ENCODE measurements around the gene ZBTB42.

The ZBTB42 gene

DNA sequence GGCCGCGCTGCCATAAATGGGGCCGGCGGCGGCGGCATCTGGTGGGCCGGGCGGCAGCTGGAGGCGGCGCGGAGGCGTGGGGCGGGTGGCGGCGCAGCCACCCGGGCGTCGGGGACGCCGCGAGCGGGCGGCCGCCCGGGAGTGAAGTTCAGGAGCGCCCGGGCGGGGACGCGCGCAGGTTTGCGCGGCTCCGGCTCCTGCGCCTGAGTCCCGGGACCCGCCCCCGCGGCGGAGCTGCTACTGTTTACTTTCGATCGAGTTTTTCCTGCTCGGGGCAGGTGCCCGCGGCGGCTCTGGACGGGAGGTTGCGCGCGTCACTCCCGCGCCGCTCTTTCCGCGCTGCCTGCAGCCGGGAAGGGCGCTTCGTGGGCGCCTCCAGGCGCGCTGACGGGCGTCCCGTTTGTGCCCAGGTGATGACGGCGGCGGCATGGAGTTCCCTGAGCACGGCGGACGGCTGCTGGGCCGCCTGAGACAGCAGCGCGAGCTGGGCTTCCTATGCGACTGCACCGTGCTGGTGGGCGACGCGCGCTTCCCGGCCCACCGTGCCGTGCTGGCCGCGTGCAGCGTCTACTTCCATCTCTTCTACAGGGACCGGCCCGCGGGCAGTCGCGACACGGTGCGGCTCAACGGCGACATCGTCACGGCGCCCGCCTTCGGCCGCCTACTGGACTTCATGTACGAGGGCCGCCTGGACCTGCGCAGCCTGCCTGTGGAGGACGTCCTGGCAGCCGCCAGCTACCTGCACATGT, at the start of gene ZBTB42:
TSS of gene ZBTB42 (plus strand) at position 331 of the 749 bp plus-strand sequence. CDS start at position 428, 97 bp downstream.
- DNase-seq (ENCODE audit: low read depth): no peak

DNA sequence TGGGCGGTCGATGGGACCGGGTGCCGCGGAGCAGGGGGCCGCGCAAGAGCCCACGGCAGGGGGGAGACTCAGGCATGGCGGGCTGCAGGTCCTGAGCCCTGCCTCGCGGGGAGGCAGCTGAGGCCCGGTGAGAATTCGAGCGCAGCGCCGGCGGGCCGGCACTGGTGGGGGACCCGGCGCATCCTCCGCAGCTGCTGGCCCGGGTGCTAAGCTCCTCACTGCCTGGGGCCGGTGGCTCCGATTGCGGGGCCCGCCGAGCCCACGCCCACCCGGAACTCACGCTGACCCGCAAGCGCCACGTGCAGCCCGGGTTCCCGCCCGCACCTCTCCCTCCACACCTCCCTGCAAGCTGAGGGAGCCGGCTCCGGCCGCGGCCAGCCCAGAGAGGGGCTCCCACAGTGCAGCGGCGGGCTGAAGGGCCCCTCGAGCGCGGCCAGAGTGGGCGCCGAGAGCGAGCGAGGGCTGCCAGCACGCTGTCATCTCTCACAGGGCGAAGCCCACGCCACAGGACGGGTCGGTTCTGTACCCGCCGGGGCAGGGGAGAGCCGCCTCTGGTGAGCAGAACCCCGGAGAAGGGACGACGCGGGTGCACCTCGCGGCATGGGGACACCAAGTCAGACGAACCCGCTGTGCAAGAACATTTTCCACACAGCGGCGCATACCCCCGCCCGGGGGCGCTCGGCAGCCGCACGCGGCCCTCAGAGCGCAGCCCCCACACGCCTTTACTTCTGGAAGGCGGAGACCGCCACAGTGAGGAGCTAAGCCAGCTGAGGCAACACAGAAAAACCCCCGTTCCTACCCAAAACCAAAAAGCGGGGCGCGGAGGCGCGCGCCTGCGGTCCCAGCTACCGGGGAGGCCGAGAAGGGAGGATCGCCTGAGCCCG, 49.1 kb upstream of the ZBTB42 start:
- DNase-seq (ENCODE audit: low read depth): peak; percentile 54

DNA sequence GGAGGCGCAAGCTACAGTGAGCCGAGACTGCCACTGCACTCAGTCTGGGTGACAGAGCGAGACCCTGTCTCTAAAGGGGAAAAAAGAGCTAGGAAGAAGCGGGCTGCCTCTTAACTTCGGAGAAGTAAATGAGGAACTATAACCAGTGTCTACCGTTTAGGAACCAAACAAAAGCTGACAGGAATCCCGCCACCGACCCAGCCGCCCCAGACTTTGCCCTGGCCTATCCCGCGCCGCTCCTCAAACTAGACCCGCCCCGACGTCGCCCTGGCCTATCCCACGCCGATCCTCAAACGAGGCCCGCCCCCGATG, 48.5 kb upstream of the ZBTB42 start:
- DNase-seq (ENCODE audit: low read depth): no peak

DNA sequence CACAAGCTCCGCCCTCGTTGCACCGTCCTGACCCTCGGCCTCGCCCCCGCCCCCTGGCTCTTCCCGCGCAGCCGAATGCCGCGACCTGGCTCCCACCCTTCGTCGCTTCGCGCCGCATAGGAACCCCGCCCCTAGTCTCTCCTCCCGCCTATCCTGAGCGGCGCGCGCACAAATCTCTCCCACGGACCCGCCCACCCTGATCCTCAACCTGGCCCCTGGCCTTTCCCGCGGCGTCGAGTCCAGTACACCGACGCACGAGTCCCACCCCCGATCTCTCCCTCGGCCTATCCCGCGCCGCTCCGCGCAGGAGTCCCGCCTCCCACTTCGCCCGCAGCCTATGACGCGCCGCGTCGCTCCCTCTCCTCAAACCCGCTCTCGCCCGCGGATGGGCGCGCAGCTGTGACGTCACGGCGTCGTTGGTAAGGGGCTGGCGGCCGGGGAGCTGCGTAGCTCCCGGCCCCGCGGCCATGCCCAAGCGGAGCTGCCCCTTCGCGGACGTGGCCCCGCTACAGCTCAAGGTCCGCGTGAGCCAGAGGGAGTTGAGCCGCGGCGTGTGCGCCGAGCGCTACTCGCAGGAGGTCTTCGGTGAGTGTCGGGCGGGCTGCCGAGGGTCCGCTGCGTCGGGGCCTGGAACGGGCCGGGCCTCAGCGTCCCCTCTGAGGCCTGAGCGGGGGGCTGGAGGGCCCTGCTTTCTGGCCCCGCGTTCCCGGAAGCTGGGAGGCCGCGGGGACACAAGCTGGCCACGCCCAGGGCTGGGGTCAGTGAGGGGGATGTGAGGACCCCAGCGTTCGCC, 48.0 kb upstream of the ZBTB42 start, which contains the start of gene SIVA1:
TSS of gene SIVA1 (plus strand) at position 413 of the 793 bp plus-strand sequence. CDS start at position 468, 55 bp downstream.
- peak; percentile 97 for DNase-seq (ENCODE audit: low read depth)

DNA sequence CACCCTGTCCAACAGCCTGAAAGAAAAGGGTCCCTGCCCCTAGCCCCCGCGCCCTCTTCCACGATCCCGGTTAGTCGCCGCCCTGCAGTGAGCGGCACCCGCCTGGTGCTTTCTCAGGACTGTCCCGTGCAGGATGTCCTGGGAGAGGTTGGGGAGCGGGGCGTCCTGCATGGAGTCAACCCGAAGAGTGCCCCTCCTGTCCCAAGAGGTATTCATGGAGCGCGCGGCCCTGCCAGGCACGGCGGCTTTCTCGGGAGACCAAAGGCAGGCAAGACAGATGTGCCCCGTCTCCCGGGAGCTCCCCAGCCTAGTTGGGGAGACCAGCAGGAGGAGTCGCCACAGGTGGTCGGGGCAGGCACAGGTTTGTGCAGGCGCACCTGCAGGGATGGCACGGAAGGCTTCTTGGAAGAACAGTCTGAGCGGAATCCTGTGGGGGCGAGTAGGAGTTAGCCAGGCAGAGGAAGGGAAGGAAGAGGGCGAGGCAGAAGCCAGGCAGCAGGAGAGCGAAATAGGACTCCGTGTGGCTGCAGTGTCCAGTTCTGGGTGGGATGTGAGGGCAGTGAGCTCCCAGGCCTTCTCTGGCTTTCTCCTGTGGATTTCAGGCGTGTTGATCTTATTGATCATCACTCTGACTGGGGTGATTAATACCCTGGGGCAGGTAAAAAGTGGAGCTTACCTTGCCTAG, 47.2 kb upstream of the ZBTB42 start:
- DNase-seq (ENCODE audit: low read depth): no peak

DNA sequence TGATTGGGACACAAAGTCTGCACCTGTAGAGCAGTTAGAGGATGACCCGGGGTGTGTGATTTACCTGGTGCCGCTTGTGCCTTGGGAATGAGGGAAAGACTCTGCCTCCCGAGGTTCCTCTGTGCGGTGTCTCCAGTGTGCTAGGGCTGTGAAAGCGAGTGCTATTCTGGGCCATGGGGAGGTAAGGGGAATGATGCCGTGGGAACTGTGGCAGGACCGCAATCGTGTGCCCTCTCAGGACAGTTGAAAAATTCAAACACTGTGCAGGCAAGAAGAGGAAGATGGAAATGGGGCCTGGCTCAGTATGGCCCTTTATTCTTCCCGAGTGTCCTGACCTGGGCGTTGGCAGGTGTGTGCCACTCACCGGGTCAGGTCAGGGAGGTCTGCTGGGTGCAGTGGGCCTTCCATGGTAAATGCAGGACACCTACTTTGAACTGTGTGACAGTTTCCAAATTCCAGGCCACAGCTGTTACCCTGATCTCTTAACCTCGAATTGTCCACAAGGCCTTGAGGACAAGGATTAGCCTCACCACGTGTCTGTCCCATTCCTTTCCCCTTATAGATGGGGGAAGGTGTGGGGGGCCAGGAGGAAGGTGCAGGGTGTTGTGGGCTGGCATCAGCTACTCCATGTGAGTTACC, 46.6 kb upstream of the ZBTB42 start:
- no peak for DNase-seq (ENCODE audit: low read depth)

DNA sequence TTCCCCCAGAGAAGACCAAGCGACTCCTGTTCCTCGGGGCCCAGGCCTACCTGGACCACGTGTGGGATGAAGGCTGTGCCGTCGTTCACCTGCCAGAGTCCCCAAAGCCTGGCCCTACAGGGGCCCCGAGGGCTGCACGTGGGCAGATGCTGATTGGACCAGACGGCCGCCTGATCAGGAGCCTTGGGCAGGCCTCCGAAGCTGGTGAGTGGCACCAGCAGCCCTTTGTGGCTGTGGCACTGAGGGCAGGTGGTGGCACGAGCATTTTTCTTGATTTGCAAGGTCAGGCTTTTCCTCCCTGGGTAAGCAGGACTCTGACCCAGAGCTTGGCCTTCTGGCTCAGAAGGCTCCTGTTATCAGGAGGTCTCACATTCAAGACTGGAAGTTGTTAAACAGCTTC, 45.3 kb upstream of the ZBTB42 start:
- no peak for DNase-seq (ENCODE audit: low read depth)

DNA sequence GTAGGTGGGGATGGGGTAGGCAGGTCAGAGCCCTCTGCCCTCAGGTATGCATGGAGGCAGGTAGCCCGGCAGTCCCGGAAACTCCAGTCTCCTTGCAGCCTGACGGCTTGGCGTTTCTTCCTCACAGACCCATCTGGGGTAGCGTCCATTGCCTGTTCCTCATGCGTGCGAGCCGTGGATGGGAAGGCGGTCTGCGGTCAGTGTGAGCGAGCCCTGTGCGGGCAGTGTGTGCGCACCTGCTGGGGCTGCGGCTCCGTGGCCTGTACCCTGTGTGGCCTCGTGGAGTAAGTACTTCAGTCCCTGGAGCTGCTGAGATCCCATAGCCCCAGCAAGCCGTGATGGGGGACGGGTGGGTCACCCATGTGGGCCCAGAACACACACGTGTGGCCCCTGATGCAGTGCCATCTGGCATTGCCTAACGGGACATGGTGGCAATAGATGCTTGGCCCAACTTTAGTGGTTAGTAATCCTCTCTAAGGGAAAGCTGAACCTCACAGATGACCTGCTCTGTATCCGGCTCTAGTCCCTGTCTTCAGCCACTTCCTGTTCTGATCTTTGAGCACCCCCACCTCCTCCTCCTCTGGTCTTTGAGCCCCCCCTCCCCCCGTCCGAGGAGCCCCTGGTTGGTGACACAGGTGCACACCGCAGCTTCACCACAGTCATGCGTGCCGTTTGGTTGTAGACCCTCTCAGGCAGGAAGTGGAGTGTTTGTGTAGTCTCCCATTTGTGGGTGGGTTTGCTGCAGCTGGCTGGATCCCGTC, 44.2 kb upstream of the ZBTB42 start:
- no peak for DNase-seq (ENCODE audit: low read depth)

DNA sequence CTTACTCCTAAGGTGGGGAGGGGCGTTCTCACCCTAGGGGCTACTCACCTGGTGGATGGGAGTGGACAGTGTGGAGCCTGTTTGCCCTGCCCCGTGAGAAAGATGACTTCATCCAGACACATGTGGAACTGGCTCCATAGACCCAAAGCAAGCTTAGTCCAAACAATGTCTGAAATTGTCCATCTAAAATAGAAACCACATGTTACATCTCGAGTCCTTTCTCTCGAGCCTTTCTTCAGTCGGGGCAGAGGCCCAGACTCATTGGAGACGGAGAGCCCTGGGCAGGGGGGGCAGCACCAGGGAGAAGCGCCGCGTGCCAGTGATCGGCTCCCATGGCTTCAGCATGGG, 43.7 kb upstream of the ZBTB42 start:
- DNase-seq (ENCODE audit: low read depth): no peak

DNA sequence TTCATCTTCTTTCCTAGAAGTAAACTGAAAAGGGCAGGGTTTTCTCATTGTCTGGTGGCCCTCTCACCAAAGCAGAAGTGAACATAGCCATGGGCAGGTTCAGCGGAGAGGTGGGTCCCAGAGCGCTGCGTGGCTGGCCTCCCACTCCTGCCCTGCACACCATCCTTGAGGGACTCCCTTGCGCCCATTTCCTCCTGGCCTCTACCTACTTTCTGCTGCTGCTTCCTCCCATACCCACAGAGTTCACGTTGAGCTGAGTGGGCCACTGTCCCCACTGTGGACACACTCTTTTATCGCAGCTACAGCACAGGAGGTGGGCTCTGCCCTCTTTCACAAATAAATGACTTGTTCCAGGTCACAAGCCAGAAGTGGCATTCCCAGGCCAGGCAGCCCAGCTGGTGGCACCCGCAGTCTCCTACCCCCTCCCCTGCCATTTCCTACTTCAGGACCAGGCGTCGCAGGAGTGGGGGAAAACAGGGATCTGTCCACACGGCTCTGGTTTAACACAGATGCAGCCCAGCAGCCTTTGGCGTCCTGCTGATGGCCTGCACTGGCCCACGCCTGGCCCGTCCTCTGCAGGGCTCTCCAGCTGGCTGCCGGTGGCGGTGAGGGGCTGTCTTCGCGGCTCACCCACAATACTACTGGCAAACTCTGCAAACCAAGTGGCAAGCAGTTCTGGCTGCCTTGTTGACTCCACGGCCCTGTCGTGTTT, 43.1 kb upstream of the ZBTB42 start:
- no peak for DNase-seq (ENCODE audit: low read depth)

DNA sequence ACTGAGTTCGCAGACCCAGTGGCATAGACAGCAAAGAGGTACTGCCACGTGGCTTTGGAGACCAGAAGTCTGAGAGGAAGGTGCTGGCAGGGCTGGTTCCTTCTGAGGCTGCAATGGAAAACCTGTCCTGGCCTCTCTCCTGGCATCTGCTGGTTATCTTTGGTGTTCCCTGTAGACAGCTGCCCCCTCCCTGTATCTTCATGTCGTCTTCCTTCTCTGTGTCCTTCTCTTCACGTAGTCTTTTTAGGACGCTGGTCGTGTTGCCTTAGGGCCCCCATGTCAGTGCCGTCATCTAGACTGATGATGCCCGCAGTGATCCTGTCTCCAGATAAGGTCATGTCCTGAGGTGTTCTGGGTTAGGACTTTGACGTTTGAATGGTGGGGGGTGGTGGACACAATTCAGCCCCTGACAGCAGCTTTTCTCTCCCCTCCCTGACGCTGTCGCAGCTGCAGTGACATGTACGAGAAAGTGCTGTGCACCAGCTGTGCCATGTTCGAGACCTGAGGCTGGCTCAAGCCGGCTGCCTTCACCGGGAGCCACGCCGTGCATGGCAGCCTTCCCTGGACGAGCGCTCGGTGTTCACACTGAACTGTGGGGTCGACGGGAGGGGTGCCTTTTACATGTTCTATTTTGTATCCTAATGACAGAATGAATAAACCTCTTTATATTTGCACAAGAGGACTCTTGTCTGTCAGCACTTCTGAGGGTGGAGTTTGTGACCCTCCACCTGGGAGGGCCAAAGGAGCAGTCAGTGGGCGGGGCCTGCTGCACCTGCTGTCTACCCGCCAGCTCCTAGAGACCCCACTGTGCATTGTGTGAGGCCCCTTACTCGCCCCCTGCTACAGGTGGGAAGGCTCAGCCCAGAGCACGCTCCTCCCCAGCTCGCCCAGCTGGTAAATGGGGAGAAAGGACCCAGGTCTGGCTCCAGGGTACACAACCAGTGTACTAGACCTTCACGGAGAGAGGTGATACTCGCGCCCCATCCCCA, 41.6 kb upstream of the ZBTB42 start:
- DNase-seq (ENCODE audit: low read depth): no peak

DNA sequence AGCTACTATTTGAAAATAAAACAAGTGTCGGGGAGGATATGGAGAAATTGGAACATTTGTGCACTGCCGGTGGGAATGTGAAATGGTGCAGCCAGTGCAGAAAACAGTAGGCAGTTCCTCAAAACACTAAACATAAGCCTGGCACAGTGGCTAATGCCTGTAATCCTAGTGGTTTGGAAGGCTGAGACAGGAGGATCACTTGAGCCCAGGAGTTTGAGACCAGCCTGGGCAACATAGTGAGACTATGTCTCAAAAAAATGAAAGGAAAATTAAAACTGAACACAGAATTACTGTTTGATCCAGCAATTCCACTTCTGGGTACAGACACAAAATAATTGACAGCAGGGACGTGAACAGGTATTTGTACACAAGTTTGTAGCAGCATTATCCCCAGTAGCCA, 35.4 kb upstream of the ZBTB42 start:
- DNase-seq (ENCODE audit: low read depth): no peak

DNA sequence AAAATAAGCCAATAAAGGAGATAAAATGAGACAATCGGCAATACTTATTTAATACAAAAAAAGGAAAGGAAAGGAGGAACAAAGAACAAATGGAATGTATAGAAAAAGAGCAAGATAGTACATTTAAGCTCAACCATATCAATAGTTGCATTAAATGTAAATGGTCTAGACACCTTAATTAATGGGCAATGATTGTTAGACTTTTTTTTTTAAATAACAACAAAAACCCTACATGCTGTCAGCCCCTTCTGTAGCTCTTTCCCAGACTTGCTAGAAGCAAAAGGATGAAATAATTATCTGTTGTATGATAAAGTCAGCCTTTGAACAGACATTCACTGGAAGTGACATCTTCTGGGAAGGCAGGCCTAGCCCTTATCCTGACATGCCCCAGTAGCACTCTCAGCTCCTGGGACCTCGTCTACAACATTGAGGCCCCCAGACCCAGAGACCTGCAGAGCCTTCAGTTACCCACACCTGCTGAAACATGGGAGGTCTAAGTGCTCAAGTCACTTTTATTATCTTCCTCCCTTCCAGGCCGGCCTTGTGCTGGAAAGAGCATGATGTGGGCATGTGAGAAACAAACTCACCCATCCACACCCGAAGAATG, 34.5 kb upstream of the ZBTB42 start:
- no peak for DNase-seq (ENCODE audit: low read depth)

DNA sequence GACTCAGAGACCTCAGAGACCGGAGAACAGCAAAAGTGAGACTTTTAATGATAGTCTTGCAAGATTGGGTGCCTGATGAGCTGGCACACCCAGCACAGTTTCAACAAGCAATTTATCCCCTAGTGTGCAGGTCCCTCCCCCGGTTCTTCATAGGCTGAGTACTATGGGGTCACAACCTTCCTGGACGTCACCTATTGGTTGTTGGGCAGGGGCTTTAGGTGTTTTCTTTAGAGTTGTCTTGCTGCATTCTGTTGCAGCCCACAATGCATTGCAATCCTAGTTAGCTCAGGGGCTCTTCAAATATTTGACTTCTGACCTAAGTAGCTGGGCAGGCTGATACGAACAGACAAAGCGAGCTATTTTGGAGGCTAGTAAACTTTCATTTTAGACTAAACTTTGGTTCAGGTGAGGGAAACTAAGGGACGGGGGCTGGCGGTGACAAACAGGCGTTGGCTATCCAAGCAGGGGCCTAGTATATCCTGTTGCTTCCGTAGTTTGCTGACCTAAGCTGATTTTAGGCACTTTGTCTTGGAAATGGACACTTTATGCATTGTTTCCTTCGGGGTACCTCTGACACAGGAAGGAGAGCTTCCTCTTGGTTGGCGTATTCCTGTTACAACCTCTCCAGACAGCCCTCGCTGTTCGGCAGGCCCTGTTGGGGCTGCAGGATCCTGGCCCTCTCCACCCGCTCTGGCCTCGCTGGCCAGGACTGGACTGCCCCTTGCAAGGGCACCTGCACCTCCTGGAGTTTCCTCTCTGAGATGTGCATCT, 33.9 kb upstream of the ZBTB42 start:
- no peak for DNase-seq (ENCODE audit: low read depth)

DNA sequence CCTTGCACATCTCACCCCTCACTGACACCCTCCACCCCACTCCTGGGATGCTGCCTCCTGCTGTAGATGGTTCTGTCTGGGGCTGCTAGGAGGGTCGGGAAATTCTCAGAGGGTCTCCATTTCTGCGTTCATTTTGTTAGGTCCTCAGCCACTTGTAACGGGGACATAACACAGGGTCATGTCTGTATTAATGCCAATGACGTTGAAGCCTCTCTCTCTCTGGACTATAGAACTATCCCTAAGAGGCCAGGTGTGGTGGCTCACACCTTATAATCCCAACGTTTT, 33.3 kb upstream of the ZBTB42 start:
- no peak for DNase-seq (ENCODE audit: low read depth)

DNA sequence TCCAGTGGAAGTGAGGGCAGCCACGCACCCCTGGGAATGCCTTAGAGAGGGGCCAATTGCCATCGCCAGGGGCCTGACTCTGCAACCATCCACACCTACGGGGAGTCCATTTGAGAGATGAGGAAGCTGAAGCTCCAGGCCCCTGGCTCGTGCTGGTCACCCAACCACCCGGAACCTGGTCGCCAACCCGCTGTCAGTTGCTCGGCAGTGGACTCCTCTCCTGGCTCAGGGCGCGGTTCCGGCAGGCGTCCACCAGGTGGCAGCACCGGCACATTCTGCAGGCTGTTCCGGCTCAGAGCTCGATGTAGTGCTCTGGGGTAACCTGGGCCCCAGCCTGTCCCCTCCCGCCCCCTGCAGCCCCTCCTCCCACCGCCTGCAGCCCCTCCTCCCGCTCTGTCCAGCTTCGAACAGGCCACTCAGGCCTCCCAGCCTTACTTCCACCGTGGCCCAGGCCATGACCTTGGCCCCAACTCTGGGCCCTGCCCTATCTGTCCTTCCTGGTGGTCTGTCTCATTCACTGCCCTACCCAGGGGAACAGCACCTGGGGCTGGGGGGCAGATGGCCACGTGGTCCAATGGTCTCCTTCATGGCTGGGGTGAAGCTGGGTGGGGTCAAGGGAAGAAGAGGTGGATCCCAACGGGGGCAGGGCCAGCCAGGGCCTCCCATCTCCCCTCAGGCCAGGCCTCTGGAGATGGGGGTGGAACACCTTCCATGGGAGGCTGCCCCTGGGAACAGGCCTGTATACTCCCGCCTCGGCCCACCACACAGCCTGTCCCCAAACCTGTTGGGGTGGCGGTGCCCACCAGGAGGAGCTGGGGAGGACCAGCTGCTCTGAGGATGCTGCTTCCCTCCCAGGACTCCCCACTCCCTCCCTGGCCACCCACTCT, 32.2 kb upstream of the ZBTB42 start:
- DNase-seq (ENCODE audit: low read depth): peak; percentile 77

All from CMK (cell line).